ENCODE data around the gene PCNX4.

PCNX4 gene

DNA sequence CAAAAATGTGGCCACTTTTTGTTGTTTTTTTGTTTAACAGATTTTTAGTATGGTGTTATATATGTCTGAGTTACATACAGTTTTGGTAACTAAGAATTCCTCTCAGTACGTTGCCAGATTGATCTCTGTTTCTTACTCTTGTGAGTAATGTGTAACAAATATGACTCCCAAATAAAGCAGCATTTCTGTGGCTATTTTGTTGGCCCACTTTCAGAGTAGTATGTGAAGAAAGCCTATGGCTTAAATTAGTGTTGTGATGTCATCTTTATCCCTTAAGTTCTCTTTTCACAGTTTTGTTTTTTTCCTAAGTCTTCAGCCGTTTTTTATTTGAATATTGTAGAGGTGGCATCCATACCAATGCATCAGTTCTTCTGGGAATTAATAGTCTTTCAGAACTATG, 10.7 kb downstream of the PCNX4 start:
- DNase-seq (ENCODE audit: low spot score), result no peak

DNA sequence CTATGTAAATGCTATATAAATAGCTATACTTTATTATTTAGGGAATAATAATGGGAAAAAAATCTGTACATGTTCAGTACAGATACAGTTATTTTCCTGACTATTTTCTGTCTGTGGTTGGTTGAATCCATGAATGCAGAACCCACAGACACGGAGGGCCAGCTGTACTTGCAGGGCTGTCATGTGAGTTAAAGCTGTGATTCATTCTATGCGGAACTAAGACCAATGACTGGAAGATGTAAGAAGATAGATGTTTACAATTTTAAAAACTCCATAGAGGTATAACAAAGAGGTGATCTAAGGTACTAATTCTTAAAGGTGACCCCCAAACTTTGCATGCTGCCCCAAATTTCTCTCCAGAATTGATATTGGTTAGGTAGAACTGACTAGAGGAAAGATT, 14.6 kb downstream of the PCNX4 start:
- DNase-seq (ENCODE audit: low spot score), result no peak

DNA sequence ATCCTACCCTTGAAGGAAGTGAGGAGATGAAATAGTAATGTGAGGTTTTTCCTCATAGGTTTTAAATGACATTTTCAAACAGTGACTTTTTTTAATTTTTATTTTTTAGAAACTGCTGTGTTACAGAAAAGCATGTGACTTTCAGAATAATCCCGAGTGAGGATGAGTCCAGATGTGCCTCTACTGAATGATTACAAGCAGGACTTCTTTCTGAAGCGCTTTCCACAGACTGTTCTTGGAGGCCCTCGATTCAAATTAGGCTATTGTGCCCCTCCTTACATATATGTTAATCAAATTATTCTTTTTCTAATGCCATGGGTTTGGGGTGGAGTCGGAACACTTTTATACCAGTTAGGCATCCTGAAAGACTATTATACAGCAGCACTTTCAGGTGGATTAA, 15.8 kb downstream of the PCNX4 start:
- DNase-seq (ENCODE audit: low spot score), result no peak

DNA sequence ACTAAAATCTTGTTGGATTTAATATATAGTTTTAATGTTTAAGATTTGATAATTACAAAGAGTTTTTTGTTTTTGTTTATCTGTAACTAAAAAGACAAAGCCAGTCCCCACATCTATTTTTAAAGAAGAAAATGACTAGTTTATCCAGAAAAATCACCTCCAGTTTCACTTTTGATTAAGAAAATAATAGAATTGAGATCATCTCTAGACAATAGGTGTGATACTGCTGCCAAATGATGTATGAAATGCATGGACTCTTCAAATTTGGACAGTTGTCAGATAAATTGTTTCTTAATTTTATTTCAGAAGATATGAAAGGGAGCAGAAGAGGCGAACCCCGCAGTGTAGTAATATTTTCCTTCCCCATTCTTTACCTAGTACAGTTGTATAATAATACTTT, 20.0 kb downstream of the PCNX4 start:
- no peak for DNase-seq (ENCODE audit: low spot score)

DNA sequence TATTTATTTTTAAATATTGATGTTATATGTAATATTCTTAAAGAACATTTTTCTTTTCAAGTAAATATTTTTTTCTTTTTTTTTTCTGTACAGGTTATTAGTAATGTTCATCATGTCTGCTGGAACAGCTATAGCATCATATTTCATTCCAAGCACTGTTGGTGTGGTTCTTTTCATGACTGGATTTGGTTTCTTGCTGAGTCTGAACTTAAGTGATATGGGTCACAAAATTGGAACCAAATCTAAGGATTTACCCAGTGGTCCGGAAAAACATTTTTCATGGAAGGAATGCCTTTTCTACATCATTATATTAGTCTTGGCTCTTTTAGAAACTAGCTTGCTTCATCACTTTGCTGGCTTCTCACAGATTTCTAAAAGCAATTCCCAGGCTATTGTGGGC, 23.2 kb downstream of the PCNX4 start:
- DNase-seq (ENCODE audit: low spot score), result no peak

DNA sequence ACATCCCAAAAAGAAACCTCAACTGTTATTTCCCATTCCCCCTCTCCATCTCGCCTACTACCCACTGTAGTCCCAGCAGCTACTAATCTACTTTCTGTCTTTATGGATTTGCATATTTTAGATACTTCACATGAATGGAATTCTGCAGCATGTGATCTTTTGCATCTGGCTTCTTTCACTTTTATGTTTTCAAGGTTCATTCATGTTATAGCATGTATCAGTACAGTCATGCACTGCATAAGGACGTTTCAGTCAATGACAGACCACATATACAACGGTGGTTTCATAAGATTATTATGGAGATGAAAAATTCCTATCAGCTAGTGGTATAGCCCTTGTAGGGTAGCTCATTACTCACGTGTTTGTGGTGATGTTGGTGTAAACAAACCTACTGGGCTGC, 24.5 kb downstream of the PCNX4 start:
- no peak for DNase-seq (ENCODE audit: low spot score)

DNA sequence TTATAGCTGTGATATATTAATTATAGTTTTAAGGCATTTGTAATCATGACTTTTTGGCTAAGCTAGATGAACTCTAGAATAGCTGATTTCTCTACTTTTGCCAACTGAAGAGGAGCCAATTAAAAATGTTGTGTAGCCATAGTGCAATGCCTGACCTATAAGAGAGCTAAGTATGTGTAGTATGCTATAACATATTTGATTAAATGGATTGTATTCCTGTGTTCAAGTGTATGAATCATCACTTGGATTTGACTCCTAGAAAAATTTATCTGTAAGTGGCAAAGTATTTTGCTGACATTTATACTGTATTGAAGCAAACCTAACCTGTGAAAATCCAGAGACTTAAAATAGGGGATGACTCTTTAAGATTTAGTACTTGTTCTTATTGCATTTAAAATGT, 34.2 kb downstream of the PCNX4 start:
- DNase-seq (ENCODE audit: low spot score), result no peak

DNA sequence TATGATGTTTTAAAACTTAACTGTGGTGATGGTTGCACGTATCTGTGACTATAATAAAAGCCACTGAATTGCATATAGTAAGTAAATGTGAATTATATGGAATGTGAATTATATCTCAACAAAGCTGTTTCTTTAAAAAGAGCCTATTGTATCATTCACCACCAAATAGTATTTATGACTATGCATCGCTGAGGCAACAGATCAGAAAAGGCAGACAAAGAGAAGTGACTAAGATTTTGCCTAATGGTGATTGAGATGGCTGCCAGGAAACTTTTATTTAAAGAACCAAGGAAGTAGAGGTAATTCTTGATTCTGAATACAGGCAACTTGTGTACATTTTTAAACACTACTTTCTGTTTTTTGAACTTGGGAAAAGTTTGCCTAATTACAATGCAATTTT, 41.8 kb downstream of the PCNX4 start:
- DNase-seq (ENCODE audit: low spot score), result no peak

DNA sequence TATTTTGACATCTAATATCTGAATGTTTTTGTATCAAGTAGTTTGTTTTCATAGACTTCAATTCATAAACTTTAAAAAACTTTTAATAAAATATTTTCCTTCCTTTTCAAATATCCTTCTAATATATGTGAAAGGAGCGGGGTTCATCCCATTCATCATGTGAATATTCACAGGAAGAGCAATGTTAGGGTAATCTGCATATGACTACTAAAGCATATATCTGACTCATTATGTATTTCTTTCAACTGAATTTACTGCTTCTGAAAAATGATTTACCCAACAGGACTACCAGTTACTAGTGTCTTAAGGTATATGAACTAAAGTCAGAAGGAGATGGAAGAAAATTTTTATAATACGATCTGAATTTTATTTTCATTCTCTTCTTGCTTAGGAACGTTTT, 43.0 kb downstream of the PCNX4 start:
- DNase-seq (ENCODE audit: low spot score), result no peak

DNA sequence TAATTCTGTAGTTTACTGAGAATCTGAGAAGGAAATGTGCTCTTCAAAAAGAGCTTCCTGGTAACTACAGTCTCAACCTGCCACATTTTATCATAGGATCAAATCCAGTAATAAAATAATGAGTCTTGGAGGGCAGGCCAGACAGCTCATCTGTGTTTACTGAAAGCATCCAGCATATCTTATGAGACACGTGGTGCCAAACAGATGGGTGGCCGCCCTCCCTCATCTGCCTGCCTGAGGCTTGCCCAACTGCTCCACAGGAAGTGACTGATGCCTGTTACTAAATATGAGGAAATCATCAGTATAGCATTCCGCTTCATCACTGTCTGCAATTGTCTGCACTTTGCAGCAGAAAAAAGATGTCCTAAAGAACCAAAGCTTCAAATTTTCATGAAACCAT, 60.0 kb downstream of the PCNX4 start:
- DNase-seq (ENCODE audit: low spot score), result peak; percentile 74

DNA sequence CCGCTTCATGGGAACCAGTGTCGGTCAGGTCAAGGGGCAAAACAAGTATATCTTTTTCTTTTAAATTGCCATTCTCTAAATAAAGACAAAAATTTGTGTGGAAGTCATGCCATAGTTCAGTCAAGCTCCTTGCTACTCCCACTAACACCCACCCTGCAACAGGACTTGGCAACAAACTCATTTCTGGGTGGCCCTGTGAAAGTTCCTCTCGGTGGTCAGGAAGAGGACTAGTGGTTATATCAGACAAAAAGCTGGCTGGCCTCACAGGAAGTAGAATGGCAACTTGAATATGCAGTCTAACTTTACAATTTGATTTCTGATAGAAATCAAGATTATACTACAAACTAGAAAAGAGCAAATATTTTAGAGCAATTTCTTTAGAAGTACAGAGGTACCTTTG, 62.3 kb downstream of the PCNX4 start:
- DNase-seq (ENCODE audit: low spot score), result no peak

DNA sequence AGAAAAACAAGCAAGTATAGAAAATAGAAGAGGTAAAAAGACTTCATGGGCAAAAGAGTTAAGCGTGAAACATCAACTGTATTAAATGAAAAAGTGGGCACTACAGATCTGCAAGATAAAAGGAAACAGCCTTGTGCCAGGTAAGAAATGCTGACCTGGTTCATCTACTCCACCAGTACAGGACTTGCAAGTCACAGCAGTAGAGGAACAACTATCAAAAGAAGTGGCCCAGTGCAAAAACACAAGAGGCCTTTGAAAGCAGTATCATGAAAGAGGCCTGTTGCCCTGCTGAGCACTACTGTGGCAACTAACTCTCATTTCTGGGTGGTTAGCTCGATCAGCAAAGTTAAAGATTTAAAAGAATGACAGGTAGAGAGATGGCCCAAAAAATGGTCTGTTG, 62.9 kb downstream of the PCNX4 start:
- DNase-seq (ENCODE audit: low spot score), result no peak

DNA sequence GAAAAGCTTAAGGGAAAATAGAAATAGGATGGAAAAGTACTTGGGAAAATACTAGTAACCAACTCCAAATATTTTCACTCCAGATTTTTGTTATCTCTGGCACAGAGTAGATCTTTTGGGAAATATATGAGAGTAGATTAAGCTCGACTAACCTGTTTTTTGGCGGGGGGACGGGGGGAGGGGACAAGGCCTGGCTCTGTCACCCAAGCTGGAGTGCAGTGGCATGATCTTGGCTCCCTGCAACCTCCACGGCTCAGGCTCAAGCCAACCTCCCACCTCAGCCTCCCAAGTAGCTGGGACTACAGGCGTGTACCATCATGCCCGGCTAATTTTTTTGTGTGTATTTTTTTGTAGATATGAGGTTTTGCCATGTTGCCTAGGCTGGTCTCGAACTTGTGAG, 68.7 kb downstream of the PCNX4 start:
- DNase-seq (ENCODE audit: low spot score), result no peak

DNA sequence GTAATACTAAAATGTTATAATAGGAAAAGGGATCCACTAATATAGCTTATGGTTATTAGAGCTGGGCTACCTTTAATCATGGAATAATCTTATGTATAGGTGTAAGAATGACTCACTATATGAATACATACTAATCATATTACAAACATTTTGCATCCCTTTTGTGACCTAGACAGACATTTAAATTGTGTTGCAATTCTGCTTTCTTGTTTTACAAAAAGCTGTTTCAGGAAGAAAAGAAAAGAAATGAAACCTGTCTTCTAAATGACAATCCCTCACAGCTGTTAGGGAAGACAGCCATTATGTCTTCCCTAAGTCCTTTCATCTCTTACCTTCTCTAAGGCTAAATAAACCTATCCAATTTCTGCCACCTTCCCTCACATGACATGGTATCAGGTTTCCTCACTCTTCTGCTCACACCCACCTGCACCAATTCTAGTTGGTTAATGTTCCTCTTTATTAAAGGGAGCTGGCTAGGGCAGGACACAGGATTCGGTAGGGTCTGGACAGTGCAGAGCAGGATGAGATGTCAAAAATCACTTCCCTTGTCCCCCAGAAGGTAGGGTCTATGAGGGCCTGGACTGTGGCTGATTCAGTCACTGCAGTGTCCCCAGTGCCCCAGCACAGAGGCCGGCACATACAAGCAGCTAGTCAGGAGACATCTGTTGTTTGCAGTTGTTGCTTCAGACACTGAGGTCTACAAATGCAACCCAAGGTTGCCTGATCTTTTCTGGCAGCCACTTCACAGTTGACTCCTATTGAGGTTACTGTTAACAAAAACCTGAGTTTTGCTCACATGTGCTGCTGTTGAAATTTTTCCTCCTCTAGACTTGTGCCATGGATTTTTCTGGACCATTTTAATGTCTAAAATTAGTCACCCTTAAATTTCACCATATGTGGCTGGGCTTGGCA, 69.7 kb downstream of the PCNX4 start:
- no peak for DNase-seq (ENCODE audit: low spot score)

DNA sequence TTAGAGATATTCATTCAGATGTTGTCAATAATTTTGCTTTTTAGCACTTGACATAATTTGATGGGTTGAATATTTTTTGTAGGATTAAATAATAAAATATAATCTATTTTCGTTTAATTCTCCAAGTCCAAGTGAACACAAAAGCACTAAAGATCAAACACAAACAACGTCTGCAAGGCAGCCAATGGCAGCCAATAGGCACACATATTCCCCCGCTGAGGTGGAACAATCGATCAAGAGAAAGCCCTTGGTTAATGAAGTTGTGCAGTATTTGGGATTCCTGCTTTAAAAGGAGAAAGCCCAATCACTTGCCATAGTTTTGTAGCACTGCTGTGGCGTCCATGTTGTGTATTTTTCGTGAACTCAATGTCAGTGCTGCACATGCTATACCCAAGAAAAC, 72.0 kb downstream of the PCNX4 start:
- no peak for DNase-seq (ENCODE audit: low spot score)

DNA sequence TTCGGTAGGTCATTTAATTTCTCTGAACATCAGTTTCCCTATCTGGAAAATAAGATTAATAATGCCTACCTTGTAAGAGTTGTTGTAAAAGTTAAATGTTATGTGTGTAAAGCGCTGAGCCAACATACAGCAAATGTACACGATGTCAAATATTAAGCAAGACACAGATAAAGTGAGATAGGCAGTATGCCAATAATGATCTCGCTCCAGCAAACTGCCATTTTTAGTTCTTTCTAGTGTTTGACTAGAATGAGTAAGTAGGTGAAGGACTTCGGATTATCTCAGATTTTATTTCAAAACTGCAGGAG, 72.6 kb downstream of the PCNX4 start:
- no peak for DNase-seq (ENCODE audit: low spot score)

DNA sequence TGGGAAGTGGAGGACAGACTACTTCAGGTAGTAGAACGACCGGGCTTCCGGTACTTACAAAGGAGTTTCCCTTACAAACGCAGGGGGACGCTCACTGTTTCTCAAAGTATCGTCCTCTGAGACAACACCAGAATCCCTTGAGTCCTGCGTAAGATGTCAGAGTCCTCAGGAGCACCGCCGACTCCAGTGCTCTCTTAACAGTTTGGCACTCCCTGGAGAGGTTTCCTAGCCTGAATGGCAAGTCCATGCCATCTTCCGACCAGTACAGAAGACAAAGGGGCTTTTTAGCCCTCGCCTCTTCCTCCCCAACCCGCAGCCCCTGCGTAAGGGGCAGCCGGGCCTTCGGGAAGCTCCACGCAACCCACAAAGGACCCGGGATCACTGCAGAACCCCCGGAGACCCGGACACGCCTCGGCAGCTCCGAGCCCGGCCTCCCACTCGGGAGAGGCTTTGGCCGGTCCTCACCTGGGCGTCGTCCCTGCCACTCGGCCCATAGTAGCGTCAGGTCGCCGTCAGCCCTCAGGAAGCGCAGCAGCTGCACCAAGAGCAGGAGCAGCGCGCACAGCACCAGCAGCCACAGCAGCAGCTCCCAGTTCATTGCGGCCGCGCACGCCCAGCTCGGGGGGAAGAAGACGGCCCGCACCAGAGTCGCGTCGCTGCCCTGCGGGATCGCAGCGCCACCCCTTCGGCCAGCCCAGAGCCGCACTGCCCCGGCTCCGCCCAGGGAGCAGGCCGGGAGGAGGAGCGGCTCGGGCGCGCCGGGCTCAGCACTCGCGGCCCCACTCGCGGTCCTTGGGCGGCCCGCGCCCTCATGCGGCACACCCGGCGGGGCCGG, 73.2 kb downstream of the PCNX4 start, which contains the start of gene DHRS7:
Gene DHRS7 (minus strand): TSS at position 687 of the 835 bp plus-strand sequence. CDS start 89 bp downstream, at position 598.
- peak; percentile 71 for DNase-seq (ENCODE audit: low spot score)

DNA sequence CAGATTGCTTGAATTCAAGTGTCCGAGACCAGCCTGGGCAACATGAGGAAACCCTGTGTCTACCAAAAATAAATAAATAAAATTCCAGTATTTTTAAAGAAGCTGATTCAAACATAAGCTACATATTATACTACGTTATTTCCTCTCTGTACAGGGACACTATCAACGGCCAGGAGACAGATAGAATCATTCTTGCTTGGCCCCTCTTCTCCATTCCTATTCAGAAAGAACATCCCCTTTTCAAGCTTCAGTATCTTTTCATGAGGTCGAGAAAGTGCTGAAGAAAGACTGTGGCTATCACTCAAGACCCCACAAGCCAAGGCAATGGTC, 73.8 kb downstream of the PCNX4 start:
- no peak for DNase-seq (ENCODE audit: low spot score)

DNA sequence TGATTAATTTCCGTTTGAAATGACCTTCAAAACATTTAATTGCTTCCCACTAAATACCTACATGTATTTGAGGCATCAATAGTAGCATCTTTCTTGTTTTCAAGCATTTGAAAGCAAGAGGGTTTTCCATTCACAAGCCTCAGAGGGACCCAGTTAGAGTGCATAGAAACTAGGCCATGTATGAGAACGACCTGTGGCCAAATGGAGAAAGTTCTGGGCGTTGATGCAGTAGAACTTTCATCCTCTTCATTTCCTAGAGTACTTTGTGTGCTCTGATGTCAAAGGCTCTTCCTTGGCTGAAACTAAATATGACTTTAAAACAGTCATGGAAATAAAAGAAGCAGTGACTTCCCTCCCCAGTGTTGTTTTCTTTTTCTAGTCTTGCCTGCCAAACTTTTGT, 74.4 kb downstream of the PCNX4 start:
- no peak for DNase-seq (ENCODE audit: low spot score)

DNA sequence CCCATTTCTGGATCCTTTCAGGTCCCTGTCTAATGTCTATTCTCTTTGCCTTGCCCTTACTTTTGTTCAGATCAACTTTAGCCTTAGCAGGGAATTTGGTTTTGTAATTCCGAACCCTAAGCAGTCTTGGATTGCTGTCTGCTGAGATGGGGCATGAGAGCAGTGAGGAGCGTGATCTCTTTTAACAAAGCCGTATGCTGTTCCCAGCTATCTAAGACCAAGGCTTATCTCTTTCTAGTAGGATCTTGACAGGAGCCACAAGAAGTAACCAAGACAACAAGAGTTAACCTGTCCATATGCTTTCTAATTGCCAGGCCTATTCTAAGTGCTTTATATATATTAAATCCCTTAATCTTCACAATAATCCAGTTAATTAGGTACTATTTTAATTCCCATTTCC, 78.0 kb downstream of the PCNX4 start:
- DNase-seq (ENCODE audit: low spot score), result no peak

DNA sequence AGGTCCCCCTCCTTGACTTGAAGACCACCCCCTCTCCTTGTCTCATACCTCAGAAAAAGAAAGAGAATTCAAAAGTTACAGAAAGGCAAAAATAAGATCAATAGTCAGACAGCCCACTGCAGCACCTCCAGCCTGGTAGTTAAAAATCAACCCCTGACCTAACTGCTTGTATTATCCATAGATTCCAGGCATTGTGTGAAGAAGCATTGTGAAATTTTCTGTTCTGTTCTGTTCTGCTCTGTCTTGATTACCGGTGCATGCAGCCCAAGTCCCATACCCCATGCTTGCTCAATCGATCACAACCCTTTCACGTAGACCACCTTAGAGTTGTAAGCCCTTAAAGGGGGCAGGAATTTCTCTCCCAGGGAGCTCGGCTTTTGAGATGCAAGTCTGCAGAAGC, 79.2 kb downstream of the PCNX4 start:
- no peak for DNase-seq (ENCODE audit: low spot score)

DNA sequence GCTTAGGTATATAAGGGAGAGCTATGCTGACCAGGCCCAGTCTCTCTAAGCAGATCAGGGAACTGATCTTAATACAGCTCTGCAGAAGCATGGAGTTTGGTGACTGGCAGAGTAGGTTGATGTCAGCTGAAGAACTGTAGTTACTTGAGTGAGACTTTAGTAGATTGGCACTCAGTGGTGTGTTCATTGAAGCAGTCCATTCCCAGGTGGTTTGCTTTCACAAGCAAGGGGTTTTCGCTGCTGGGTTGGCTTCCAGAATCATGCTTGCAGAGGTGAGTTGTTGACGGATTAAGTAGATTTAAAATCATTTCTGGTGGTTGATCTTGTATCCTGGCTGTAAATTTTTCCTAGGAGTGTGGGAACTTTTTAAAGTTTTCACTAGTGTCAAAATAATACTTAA, 80.0 kb downstream of the PCNX4 start:
- DNase-seq (ENCODE audit: low spot score), result no peak
